Putamen (tissue), 1 donor: ENCODE data around the gene GARNL3.
A peak's percentile ranks its signal among the peaks of the same experiment; 100 is the strongest.

Source experiments
- DNase-seq: peaks from one replicate; pipeline ENCODE4 v3.0.0-alpha.2; 2016; ENCODE audit warnings: low spot score

GARNL3 gene

DNA sequence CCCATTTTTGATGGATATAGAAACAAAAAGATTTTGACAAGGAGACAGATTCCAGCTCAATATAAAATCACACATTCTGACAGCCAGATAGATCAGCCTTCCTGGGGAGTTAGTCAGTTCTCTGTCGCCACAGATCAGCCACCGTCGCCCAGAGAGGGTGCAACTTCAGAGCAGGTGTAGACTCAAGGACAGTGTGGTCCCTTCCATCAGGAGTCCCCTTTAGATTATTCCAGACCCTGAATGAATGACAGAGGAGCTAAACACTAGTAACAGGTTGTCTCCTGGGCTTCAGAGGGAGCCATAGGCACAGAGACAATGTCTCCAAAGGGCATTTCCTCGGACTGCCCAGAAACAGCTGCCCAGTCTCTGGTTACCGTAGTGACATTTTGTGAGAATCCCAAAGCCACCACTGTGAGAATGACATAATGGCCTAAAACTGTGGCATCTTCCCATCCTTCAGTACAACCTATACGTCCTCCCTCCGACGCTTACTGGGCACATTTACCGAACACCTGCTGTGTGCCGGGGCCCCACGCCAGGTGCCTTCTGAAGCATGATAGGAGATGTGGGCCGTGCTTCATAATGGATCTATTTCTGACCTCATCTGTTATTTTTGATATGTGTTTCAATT lies 85.0 kb downstream of the GARNL3 start:
- no peak for DNase-seq

DNA sequence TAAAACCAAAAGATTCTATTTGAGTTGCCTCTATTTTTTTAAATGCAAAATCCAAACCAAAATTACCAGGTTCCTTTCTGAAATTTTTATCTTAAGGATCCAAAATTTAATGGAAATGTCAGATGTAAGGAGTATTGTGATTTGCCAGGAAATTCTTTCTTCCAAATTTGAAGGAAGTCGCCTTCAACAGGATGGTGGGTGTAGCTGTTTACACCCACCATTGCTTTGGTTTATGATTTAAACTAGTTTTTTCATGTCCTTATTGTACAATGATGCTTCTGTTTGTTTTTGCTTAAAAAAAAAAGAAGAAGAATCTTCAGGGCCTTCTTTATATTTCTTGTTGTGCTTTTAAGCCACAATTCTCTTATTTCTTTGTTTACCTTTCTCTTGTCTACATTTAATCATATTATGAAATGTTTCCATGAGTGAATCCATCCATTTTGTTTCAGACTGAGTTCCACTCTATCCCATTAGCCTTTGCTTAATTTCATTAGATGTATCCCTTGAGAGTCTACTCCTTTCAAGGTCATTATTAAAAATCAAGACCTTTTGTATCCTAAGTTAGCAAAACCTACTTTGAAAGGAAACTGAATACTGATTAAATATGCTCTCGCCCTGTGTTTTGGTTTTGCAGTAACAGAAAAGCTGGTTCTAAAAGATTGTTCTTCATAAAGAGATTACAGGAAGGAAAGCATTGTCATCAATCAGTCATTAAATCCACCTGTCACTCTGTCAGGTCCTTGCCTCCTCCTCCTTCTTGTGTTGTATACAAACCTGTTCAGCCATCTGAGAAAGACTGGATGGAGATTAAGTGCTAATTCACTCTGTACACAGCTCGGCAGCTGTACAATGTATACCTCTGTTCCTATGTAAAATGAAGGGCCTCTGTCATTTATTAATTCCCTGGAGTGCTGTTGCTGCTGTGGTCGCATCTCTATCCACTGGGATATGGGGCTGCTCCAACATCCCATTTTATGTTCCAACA lies 86.9 kb downstream of the GARNL3 start:
- DNase-seq: no peak

- DNase-seq: no peak
Observed at GRCh38 chr9:127353882-127354281, 89.3 kb downstream of the GARNL3 start.

DNA sequence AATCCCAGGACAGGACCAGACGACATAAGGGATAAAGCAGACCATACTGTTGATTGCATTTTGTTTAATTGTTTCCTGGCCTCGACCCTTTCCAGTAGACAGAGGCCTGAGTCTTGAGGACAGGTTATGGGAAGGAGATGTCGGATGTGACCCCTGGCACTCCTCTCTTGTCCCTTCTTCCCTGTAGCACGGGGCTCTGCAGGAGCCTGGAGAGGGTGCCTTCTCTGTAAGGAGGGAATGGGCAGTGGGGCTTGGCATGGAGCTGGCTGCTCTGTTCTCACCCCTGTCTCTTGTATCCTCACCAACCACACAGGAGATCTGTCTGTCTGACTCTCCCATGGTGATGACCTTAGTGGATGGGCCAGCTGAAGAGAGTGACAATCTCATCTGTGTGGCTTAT lies 92.3 kb downstream of the GARNL3 start:
- DNase-seq: no peak

DNA sequence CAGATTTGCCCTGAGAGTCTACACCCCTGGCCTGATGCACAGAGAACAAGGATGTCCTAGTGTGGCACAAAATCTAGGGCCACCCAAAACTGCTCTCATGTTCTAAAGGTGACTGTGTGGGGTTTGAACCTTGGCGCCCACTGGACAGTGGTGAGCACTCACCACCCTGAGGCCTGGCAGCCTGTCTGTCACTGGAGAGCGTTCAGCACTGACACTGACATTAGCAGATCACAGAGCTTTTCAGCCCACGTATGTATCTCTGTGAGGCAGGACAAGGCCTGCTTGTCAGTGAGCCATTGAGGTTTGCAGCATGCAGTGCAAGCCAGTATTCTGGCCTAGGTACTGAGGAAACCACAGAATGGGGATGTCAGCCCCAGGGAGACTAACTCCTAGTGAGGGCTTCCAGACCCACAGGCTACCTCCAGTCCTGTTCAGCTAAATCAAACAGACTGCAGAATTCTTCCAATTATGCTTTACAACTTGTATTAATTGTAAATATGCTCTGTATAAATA lies 93.5 kb downstream of the GARNL3 start:
- no peak for DNase-seq

DNA sequence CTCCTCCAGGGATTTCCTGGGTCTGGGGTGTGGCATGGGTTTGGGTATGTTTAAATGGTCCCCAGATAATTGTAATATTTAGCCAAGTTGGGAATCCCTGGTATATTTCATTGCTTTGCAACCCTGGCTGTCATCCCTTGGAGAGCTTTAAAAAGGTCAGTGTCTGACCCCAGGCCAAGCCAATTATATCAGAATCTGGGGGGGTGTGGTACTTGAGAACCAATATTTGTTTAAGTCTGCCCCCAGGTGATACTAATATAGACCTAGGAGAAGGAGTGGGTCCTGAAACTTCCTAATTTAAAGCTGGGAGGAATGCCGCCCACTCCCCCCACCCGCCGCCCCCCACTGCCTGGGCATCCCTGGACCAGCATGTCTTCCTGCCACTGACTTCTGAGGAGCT lies 94.2 kb downstream of the GARNL3 start:
- no peak for DNase-seq

- DNase-seq: no peak
Observed at GRCh38 chr9:127360250-127360649, 95.7 kb downstream of the GARNL3 start.

- no peak for DNase-seq
Observed at GRCh38 chr9:127360829-127361228, 96.3 kb downstream of the GARNL3 start.

GRCh38 chr9:127361561-127361960 lies 97.0 kb downstream of the GARNL3 start:
- no peak for DNase-seq

DNA sequence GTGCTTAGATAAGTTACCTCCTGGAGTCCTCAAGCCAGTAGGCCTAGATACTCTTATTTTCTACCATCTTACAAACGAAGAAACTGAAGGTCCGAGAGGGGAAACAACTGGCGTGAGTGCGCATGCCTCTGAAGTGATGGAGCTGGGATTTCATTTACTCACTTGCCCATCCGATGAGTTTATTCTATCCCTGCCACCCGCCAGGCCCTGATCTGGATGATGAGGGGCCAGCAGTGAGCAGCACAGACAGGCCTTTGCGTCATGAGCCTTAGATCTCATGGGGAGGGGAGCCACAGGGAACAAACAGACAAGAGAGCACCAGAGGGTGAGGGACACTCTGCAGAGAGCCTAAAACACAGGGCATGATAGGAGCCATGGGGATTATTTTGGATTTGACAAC lies 98.3 kb downstream of the GARNL3 start:
- DNase-seq: no peak

GRCh38 chr9:127365461-127365860 lies 100.9 kb downstream of the GARNL3 start:
- no peak for DNase-seq

- DNase-seq: peak; percentile 17
Observed at GRCh38 chr9:127366594-127366993, 102.0 kb downstream of the GARNL3 start.

DNA sequence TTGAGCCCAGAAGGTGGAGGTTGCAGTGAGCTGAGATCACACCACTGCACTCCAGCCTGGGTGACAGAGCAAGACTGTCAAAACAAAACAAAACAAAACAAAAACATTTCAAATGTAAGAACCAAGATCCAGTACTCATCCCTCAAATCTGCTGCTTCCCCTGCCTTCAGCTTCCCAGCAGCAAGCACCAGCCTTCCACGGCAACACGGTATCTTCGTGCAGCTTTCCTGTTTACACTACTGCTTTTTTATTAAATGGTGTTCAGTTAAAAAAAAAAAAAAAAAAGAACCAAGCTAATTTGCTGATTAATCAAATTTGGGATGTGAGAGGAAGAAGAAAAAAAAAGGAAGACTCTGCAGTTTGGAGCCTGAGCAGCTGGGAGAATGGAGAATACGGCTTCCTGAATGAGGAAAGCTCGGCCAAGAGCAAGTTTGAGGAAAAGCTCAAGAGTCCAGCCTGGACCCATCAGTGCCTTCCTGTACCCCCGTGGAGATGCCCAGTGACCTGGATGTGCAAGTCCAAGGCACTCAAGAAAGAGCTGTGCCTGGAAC lies 104.4 kb downstream of the GARNL3 start:
- DNase-seq: no peak

DNA sequence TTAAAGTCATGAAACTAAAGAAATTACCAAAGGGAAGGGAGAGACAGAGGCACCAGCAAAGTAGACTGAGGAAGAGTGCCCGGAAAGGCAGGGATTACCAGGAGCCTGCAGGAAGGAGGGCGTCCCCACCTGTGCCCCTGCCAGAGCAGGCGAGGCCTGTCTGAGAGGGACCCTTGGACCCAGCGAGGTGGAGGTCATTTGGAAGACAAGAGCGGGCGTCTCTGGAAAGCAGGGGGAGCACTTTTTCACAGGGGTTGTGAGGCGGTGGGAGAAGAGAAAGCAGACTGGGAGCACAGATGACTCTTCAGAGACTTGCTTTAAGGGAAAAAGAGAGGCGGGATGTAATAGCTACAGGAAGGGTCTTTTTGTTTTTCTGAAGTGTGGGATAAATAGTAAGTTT lies 104.9 kb downstream of the GARNL3 start:
- DNase-seq: no peak

GRCh38 chr9:127370147-127370579 lies 105.6 kb downstream of the GARNL3 start:
- no peak for DNase-seq

GRCh38 chr9:127370672-127371648 lies 106.4 kb downstream of the GARNL3 start:
- no peak for DNase-seq

DNA sequence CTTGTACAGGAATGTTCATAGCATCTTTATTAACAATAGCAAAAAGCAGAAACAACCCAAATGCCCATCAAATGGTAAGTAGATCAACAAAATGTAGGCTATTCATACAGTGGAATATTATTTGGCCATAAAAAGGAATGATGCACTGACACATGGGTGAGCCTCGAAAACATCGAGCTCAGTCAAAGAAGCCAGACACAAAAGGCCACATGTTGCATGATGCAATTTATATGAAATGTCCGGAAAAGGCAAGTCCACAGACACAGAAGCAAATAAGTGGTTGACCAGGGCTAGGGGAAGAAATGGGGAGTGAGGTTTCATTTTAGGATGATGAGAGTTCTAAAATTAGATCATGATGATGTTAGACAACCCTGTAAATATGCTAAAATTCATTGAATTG lies 115.9 kb downstream of the GARNL3 start:
- DNase-seq: no peak

- DNase-seq: no peak
Observed at GRCh38 chr9:127382541-127382940, 118.0 kb downstream of the GARNL3 start.

DNA sequence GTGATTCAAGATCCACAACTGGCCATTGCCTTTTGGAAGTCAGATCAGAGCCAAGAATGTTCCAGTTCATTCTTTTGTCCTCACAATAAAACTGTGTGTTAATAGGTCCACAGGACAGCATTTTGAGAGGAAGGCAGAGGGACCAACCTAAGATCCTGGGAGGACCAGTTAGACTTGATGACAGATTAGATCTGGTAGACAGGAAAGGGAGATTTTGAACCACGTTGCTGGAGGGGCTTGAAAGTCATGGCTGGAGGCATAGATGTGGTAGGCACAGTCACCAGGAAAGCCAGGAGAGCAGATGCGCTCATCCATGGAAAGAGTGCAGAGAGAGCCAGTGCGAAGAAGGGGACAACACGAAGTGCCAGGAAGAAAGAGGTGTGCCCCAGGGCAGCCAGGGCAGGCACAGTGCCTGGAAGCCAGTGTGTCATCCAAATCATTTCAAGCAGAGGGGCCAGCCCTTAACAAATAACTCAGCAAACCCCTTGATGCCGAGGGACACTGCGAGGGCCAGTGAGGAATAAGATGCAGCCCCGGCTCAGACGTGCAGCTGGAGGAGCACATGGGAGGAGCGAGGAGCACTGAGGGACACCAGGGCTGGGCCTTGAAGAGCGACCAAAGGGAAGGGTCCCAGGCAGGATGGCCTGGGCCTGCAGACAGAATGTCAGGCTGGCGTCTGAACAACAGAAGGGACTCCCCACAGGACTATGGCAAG lies 119.6 kb downstream of the GARNL3 start:
- no peak for DNase-seq

DNA sequence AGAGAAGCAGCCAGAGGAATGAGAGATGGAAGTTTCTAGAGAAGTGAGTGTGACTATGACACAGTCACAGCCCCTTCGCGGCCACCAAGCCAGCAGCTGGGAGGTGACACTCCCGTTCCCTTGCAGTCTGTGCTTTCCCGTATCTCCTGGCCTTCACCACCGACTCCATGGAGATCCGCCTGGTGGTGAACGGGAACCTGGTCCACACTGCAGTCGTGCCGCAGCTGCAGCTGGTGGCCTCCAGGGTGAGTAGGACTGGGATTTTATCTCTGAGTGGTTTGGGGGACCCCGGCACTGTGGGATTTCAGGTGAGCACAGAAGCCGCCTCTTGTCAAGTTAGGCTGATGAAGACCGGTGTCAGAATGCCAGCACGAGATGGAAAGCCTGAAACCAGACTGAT lies 120.3 kb downstream of the GARNL3 start:
- DNase-seq: no peak

DNA sequence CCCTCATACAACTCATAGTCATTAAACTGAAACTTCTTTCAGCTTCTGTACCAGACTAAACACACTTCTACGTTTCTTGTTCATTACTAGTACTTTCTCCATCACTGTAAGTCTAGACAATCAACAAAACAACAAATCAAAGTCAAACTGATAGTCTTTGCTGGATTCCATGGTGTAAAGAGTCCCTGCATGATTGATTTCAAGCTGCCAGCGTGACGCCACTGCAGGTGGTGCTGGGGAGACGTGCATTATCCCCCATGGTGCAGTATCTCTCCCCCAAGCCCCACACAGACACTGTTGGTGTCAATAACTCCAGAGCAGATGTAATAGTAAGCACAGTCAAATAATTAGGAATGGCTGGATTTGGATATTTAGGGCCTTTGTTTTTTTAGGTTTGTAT lies 121.7 kb downstream of the GARNL3 start:
- DNase-seq: no peak
